MM.1S (cell line): Measurements from ENCODE around the gene GALNT9.

Experiments
- DNase-seq: peaks from one replicate; pipeline ENCODE4 v3.0.0-alpha.2; 2015
- H2AFZ ChIP-seq: fragments of 300-600 bp; sonication (generic); 2 replicates; pipeline ENCODE4 v1.6.0; 2016; ENCODE audit warnings: antibody characterized with exemption, low read length
- H3F3A ChIP-seq: fragments of 300-600 bp; sonication (generic); 2 replicates; pipeline ENCODE4 v1.6.1; 2016; ENCODE audit warnings: mild to moderate bottlenecking, antibody characterized with exemption, low read length, moderate library complexity, mixed read lengths; ENCODE audit not compliant: insufficient read depth
- H3K27ac ChIP-seq: fragments of 300-600 bp; sonication (generic); 2 replicates; pipeline ENCODE4 v1.5.1; 2016; ENCODE audit warnings: mild to moderate bottlenecking, low read length
- H3K27me3 ChIP-seq: fragments of 300-600 bp; sonication (generic); replicated peaks from 2 replicates; pipeline ENCODE4 v1.6.0; 2016; ENCODE audit warnings: low read length; ENCODE audit not compliant: insufficient read depth
- H3K36me3 ChIP-seq: fragments of 300-600 bp; sonication (generic); replicated peaks from 2 replicates; pipeline ENCODE4 v1.6.1; 2016; ENCODE audit warnings: mild to moderate bottlenecking, low read length, mixed read lengths; ENCODE audit not compliant: insufficient read depth
- H3K4me1 ChIP-seq: fragments of 300-600 bp; sonication (generic); 2 replicates; pipeline ENCODE4 v1.6.1; 2016; ENCODE audit warnings: low read length, mixed read lengths
- H3K4me2 ChIP-seq: fragments of 300-600 bp; sonication (generic); 2 replicates; pipeline ENCODE4 v1.6.0; 2016; ENCODE audit warnings: low read depth, low read length
- H3K4me3 ChIP-seq: fragments of 300-600 bp; sonication (generic); 2 replicates; pipeline ENCODE4 v1.5.1; 2016; ENCODE audit warnings: low read length, mixed read lengths
- H3K79me2 ChIP-seq: fragments of 300-600 bp; sonication (generic); 2 replicates; pipeline ENCODE4 v1.6.1; 2016; ENCODE audit warnings: mixed run types, low read length, mixed read lengths
- H3K9ac ChIP-seq: fragments of 300-600 bp; sonication (generic); 2 replicates; pipeline ENCODE4 v1.6.1; 2016; ENCODE audit warnings: low read length, mixed read lengths
- H3K9me2 ChIP-seq: fragments of 300-600 bp; sonication (generic); replicated peaks from 2 replicates; pipeline ENCODE4 v1.6.1; 2016; ENCODE audit warnings: mild to moderate bottlenecking, low read length, mixed read lengths; ENCODE audit not compliant: insufficient read depth
- H3K9me3 ChIP-seq: fragments of 300-600 bp; sonication (generic); replicated peaks from 2 replicates; pipeline ENCODE4 v1.6.1; 2016; ENCODE audit warnings: mild to moderate bottlenecking, low read length, mixed read lengths; ENCODE audit not compliant: insufficient read depth
- H4K20me1 ChIP-seq: fragments of 300-600 bp; sonication (generic); 2 replicates; pipeline ENCODE4 v1.6.1; 2016; ENCODE audit warnings: mild to moderate bottlenecking, low read length, moderate library complexity, mixed read lengths; ENCODE audit not compliant: insufficient read depth
- CTCF ChIP-seq: fragments of 300-600 bp; sonication (generic); IDR thresholded peaks from 2 replicates; pipeline ENCODE4 v1.5.1; 2016; ENCODE audit warnings: antibody characterized with exemption, low read length, mixed read lengths
- EZH2 ChIP-seq: fragments of 300-600 bp; sonication (generic); optimal IDR thresholded peaks from 2 replicates; pipeline ENCODE3; 2017; ENCODE audit warnings: low read depth, mild to moderate bottlenecking, antibody characterized with exemption, low read length, mixed read lengths
- EZH2phosphoT487 ChIP-seq: fragments of 300-600 bp; sonication (generic); IDR thresholded peaks from 2 replicates; pipeline ENCODE4 v1.6.1; 2018; ENCODE audit warnings: antibody characterized with exemption, low read length

The GALNT9 gene

DNA sequence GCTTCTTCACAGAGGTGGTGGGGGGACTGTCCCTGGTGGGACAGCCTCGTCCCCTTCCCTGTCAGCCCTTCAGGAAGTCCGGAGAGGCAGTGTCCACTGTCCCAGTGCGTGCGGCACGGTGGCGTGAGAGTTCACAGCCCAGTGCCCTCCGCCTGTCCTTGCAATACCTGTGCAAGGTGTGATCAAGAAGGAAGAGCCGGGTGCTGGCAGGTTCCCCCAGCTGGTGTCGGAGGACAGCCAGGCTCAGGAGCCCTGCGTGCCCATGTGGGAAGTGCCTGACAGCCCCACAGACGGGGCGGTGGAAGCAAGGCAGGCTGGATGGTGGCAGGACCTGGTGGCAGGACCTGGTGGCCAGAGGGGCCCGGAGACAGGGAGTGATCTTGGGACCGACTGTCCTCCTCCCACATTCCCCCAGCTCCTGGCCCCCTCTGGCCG lies 168.8 kb downstream of the GALNT9 start:
- no peak overlapping the region for H3K9ac ChIP-seq
- no peak overlapping the region for H2AFZ ChIP-seq
- no peaks in the 10 kb centered on the region for H3F3A ChIP-seq
- TF ChIP-seq CTCF, result no peak
- TF ChIP-seq EZH2phosphoT487, result no peak
- no peak for TF ChIP-seq EZH2
- no peaks in the 10 kb centered on the region for H3K9me2 ChIP-seq
- H3K27me3 ChIP-seq, result no peaks in the 10 kb centered on the region
- H3K79me2 ChIP-seq, result no peaks in the 10 kb centered on the region
- H3K36me3 ChIP-seq, result no peaks in the 10 kb centered on the region
- H3K4me3 ChIP-seq, result no peak overlapping the region
- no peak overlapping the region for H3K4me2 ChIP-seq
- no peaks in the 10 kb centered on the region for H4K20me1 ChIP-seq
- no peak for DNase-seq
- H3K9me3 ChIP-seq, result no peaks in the 10 kb centered on the region
- H3K27ac ChIP-seq, result no peak overlapping the region
- H3K4me1 ChIP-seq, result no peaks in the 10 kb centered on the region

DNA sequence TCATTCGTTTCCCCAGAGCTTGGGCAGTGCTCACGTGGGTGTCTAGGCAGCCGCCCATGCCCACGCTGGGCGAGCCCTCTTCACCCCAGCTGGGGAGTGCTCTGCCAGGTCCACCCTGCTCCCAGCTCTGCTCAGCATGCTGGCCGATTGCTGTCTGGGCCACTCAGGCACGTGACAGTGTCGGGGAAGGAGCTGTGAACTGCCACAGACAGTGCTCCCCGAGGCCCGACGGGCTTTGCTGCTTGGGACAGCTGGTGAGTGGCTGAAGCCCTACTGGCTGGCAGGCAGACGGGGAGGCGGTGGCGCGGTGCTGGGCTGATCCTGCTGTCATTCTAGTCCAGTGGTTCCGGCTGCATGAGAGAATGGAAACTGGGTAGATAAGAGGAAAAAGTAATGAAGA lies 169.4 kb downstream of the GALNT9 start:
- H3K4me3 ChIP-seq, result no peak overlapping the region
- H3K36me3 ChIP-seq, result no peaks in the 10 kb centered on the region
- DNase-seq, result no peak
- H3K4me1 ChIP-seq, result no peaks in the 10 kb centered on the region
- H3K27ac ChIP-seq, result no peak overlapping the region
- no peak overlapping the region for H3K9ac ChIP-seq
- no peaks in the 10 kb centered on the region for H3K79me2 ChIP-seq
- H4K20me1 ChIP-seq, result no peaks in the 10 kb centered on the region
- no peaks in the 10 kb centered on the region for H3K9me3 ChIP-seq
- no peaks in the 10 kb centered on the region for H3K9me2 ChIP-seq
- H3F3A ChIP-seq, result no peaks in the 10 kb centered on the region
- TF ChIP-seq EZH2phosphoT487, result no peak
- no peak for TF ChIP-seq CTCF
- TF ChIP-seq EZH2, result no peak
- no peak overlapping the region for H3K4me2 ChIP-seq
- H2AFZ ChIP-seq, result no peak overlapping the region
- H3K27me3 ChIP-seq, result no peaks in the 10 kb centered on the region

DNA sequence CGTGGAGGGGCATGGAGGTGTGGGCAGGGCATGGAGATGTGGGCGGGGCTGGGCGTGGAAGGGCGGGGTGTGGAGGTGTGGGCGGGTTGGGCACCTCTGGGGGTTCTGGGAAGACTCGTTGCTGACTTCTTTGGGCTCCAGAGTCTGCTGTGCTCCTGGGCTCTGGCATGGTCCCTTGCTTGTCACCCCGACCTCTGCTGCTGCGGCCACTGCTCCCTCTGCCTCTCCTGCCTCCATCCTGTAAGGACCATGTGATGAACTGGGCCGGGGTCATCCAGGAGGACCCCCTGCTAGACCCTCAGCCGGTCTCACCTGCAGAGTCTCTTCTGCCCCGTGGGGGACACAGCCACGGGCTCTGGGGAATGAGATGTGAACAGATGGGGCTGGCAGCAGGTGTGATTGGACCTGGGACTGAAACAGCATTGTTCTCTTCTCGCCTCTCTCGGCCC lies 169.8 kb downstream of the GALNT9 start:
- Histone ChIP-seq H3K4me1 (no peaks in the 10 kb centered on the region), H3K9ac (no peak overlapping the region), H3K4me3 (no peak overlapping the region), H3F3A (no peaks in the 10 kb centered on the region), H4K20me1 (no peaks in the 10 kb centered on the region), H3K9me2 (no peaks in the 10 kb centered on the region), H3K9me3 (no peaks in the 10 kb centered on the region), H3K36me3 (no peaks in the 10 kb centered on the region), H3K27ac (no peak overlapping the region), H3K27me3 (no peaks in the 10 kb centered on the region), H3K4me2 (no peak overlapping the region), H3K79me2 (no peaks in the 10 kb centered on the region), H2AFZ (no peak overlapping the region)
- TF ChIP-seq CTCF, result no peak
- TF ChIP-seq EZH2, result no peak
- no peak for TF ChIP-seq EZH2phosphoT487
- DNase-seq, result no peak
